HepG2 (cell line): Measurements from ENCODE around the gene GRM2. TPM values are rescaled to one million over a fixed set of nuclear protein-coding genes. Genes with fewer than 3 reads are reported as not detected.

Experiments
- FOXO1 ChIP-seq: sonication (generic); formaldehyde crosslinking; IDR thresholded peaks from 2 replicates; pipeline ENCODE4 v1.4.0; 2020; ENCODE audit warnings: missing genetic modification reagents
- FOXP1 ChIP-seq, 2 experiments: fragments of 450-650 bp in 1 of 2; IDR thresholded peaks; 2 replicates each; pipeline ENCODE4 v1.6.1; 2017 to 2018; ENCODE audit warnings: antibody characterized with exemption in 1 of 2
- MXD4 ChIP-seq: IDR thresholded peaks from 2 replicates; pipeline ENCODE4 v1.6.1; 2016; ENCODE audit warnings: mild to moderate bottlenecking, missing biosample characterization, missing genetic modification reagents
- RARA ChIP-seq: IDR thresholded peaks from 2 replicates; pipeline ENCODE4 v1.6.1; 2016; ENCODE audit warnings: missing genetic modification reagents, missing compliant biosample characterization
- REPIN1 ChIP-seq: sonication (generic); formaldehyde crosslinking; IDR thresholded peaks from 2 replicates; pipeline ENCODE4 v1.8.0; 2022; ENCODE audit warnings: missing genetic modification reagents, low read depth, mild to moderate bottlenecking, borderline replicate concordance
- SSRP1 ChIP-seq: IDR thresholded peaks from 2 replicates; pipeline ENCODE4 v1.6.1; 2016; ENCODE audit warnings: control low read depth
- TBX3 ChIP-seq: fragments of 450-650 bp; IDR thresholded peaks from 2 replicates; pipeline ENCODE4 v1.6.1; 2017; ENCODE audit warnings: antibody characterized with exemption, mild to moderate bottlenecking, inconsistent platforms, borderline replicate concordance
- TCF12 ChIP-seq, 2 experiments: fragments of 450-650 bp in 1 of 2; sonication (generic) in 1 of 2; formaldehyde crosslinking in 1 of 2; IDR thresholded peaks; 2 replicates each; pipeline versions ENCODE4 v1.6.1 to v1.8.0; 2017 to 2022; ENCODE audit warnings: antibody characterized with exemption in 1 of 2, mild to moderate bottlenecking in 1 of 2, missing genetic modification reagents in 1 of 2, moderate library complexity in 1 of 2
- TOE1 ChIP-seq: sonication (generic); formaldehyde crosslinking; IDR thresholded peaks from 2 replicates; pipeline ENCODE4 v1.4.0; 2020; ENCODE audit warnings: mild to moderate bottlenecking, missing genetic modification reagents
- ZFX ChIP-seq: sonication (generic); formaldehyde crosslinking; IDR thresholded peaks from 2 replicates; pipeline ENCODE4 v1.4.0; 2020; ENCODE audit warnings: mild to moderate bottlenecking, low read depth, missing genetic modification reagents, moderate library complexity
- ZNF143 ChIP-seq: sonication (generic); formaldehyde crosslinking; IDR thresholded peaks from 2 replicates; pipeline ENCODE4 v1.4.0; 2020; ENCODE audit warnings: missing genetic modification reagents
- ZNF205 ChIP-seq: IDR thresholded peaks from 2 replicates; pipeline ENCODE4 v1.6.1; 2018; ENCODE audit warnings: missing biosample characterization, missing genetic modification reagents
- ZNF720 ChIP-seq: sonication (generic); formaldehyde crosslinking; IDR thresholded peaks from 2 replicates; pipeline ENCODE4 v1.4.0; 2020; ENCODE audit warnings: missing genetic modification reagents
- ZNF75D ChIP-seq: sonication (generic); formaldehyde crosslinking; IDR thresholded peaks from 2 replicates; pipeline ENCODE4 v1.8.1; 2023; ENCODE audit warnings: missing genetic modification reagents, mild to moderate bottlenecking, borderline replicate concordance
- polyA plus RNA-seq, 8 experiments: library from polyadenylated mRNA; depleted of rRNA in 3 of 8; stranded (reverse) in 7 of 8; unstranded in 1 of 8; fragments of >200 nt; fragmentation: Illumina TruSeq in 4 of 8; extraction: Trizol in 4 of 8; gene quantifications; 2 replicates each; pipeline versions ENCODE4 v1.2.1 to v1.2.3, GENCODE V29; 2011 to 2016; ENCODE audit warnings: low read depth in 4 of 8, missing spikeins in 1 of 8, mixed read lengths in 1 of 8; ENCODE audit not compliant: insufficient read depth in 1 of 8
- total RNA-seq, 5 experiments: library from RNA; depleted of rRNA; stranded (reverse); fragments of >200 nt; fragmentation: Illumina TruSeq; extraction: Trizol; gene quantifications; 2 replicates each; pipeline ENCODE4 v1.2.3, GENCODE V29; 2016; ENCODE audit warnings: low read depth in 1 of 5
- TF ChIP-seq, protein P1 (sequence below), 2 experiments: sonication (generic) in 1 of 2; formaldehyde crosslinking in 1 of 2; IDR thresholded peaks; 2 replicates each; pipeline versions ENCODE4 v1.4.0 to v1.6.1; 2016 to 2020; ENCODE audit warnings: borderline replicate concordance in 1 of 2, low read depth in 1 of 2, mild to moderate bottlenecking in 1 of 2, missing genetic modification reagents in 1 of 2
- TF ChIP-seq, protein P2 (sequence below): IDR thresholded peaks from 2 replicates; pipeline ENCODE4 v1.6.1; 2016
- TF ChIP-seq, protein P3 (sequence below): sonication (generic); formaldehyde crosslinking; conservative IDR thresholded peaks from 2 replicates; pipeline ENCODE4 v1.8.0; 2022; ENCODE audit warnings: mild to moderate bottlenecking, moderate library complexity, missing genetic modification reagents
- TF ChIP-seq, protein P4 (sequence below), 2 experiments: fragments of 450-650 bp in 1 of 2; sonication (generic) in 1 of 2; formaldehyde crosslinking; IDR thresholded peaks; 2 replicates each; pipeline versions ENCODE4 v1.5.0 to v1.8.0; 2020 to 2022; ENCODE audit warnings: mild to moderate bottlenecking in 1 of 2, missing genetic modification reagents in 1 of 2

The GRM2 gene
- total and polyA plus RNA-seq, 2 of the 13 experiments (the other 11 are each of a cell fraction or from before 2014, with no cell fraction given): 0.04 to 0.07 TPM

DNA sequence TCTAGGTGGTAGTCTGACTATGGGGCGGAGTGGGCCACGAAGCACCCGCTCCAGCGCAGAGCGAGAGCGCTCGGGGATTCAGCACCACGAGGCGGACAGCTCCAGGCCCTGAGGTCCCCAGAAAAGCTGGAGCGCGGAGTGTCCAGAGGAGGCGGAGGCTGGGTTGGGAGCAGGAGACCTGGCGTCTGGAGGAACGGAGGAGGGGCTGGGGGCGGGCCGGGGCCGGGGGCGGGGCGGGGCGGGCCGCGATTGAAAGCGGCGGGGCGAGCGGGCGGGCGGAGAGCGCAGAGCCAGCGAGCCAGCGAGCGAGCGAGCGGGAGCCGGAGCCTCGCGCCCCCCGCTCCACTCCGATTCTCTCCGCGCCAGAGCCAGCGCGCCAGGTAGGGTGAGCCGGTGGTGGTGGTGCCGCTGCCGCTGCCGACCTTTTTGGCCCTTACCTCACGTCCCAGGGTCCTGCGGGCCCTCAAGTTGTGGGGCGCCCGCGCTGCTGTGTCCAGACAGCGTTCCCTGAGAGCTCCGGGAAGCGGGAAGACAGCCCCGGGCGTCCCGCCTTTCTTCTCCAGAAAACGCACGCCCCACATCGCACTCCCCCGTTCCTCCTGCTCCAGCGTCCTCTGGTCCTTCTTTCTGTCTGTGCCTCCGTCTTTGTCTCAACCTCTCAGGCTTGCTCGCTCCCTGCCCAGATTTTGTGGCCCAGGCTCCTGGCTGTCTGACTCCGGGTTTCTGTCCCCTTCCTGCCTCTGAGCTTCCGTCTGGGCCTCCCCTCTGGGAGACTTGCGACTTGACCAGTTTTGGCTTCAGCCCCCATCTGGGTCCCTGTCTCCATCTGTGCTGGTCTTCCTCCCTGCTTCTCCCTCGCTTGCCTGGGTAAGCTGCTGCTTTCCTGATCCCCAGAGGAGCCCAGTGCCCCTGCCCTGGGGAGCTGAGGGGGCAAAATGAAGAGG is at the start of gene GRM2 (continued):
- TF ChIP-seq, protein P1, sequence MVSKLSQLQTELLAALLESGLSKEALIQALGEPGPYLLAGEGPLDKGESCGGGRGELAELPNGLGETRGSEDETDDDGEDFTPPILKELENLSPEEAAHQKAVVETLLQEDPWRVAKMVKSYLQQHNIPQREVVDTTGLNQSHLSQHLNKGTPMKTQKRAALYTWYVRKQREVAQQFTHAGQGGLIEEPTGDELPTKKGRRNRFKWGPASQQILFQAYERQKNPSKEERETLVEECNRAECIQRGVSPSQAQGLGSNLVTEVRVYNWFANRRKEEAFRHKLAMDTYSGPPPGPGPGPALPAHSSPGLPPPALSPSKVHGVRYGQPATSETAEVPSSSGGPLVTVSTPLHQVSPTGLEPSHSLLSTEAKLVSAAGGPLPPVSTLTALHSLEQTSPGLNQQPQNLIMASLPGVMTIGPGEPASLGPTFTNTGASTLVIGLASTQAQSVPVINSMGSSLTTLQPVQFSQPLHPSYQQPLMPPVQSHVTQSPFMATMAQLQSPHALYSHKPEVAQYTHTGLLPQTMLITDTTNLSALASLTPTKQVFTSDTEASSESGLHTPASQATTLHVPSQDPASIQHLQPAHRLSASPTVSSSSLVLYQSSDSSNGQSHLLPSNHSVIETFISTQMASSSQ (IDR thresholded peaks at IDR 0.05; ENCODE audit: low read depth): no peak
- TF ChIP-seq, protein P1 (CRISPR knock-in tag; IDR thresholded peaks at IDR 0.05; ENCODE audit: borderline replicate concordance): no peak
- TF ChIP-seq TBX3 (no peak), ZNF205 (CRISPR knock-in tag) (peak; percentile 82; the same call in 1 of the 2 replicates), ZNF143 (CRISPR knock-in tag) (no peak), ZFX (CRISPR knock-in tag) (peak; percentile 28; the same call in 1 of the 2 replicates), TCF12 (IDR thresholded peaks at IDR 0.05) (no peak), TCF12 (CRISPR knock-in tag; IDR thresholded peaks at IDR 0.05) (no peak), FOXO1 (CRISPR knock-in tag) (no peak; the same call in 1 of the 2 replicates), TOE1 (peak; percentile 77; the same call in 1 of the 2 replicates), SSRP1 (CRISPR knock-in tag) (no peak), RARA (CRISPR knock-in tag) (peak; percentile 76), ZNF720 (CRISPR knock-in tag) (0 out of 2 replicates have a peak, but pooled peaks have one; percentile 63), ZNF75D (CRISPR knock-in tag) (no peak), REPIN1 (CRISPR knock-in tag) (peak; percentile 52; the same call in 1 of the 2 replicates), FOXP1 (IDR thresholded peaks at IDR 0.05) (no peak), FOXP1 (CRISPR knock-in tag; IDR thresholded peaks at IDR 0.05) (no peak), MXD4 (CRISPR knock-in tag) (peak; percentile 71; the same call in 1 of the 2 replicates)
- TF ChIP-seq, protein P2, sequence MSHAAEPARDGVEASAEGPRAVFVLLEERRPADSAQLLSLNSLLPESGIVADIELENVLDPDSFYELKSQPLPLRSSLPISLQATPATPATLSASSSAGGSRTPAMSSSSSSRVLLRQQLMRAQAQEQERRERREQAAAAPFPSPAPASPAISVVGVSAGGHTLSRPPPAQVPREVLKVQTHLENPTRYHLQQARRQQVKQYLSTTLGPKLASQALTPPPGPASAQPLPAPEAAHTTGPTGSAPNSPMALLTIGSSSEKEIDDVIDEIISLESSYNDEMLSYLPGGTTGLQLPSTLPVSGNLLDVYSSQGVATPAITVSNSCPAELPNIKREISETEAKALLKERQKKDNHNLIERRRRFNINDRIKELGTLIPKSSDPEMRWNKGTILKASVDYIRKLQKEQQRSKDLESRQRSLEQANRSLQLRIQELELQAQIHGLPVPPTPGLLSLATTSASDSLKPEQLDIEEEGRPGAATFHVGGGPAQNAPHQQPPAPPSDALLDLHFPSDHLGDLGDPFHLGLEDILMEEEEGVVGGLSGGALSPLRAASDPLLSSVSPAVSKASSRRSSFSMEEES: peak; percentile 82
- TF ChIP-seq, protein P3, sequence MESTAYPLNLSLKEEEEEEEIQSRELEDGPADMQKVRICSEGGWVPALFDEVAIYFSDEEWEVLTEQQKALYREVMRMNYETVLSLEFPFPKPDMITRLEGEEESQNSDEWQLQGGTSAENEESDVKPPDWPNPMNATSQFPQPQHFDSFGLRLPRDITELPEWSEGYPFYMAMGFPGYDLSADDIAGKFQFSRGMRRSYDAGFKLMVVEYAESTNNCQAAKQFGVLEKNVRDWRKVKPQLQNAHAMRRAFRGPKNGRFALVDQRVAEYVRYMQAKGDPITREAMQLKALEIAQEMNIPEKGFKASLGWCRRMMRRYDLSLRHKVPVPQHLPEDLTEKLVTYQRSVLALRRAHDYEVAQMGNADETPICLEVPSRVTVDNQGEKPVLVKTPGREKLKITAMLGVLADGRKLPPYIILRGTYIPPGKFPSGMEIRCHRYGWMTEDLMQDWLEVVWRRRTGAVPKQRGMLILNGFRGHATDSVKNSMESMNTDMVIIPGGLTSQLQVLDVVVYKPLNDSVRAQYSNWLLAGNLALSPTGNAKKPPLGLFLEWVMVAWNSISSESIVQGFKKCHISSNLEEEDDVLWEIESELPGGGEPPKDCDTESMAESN: 0 out of 2 replicates have a peak, but pooled peaks have one; percentile 43
- TF ChIP-seq, protein P4, sequence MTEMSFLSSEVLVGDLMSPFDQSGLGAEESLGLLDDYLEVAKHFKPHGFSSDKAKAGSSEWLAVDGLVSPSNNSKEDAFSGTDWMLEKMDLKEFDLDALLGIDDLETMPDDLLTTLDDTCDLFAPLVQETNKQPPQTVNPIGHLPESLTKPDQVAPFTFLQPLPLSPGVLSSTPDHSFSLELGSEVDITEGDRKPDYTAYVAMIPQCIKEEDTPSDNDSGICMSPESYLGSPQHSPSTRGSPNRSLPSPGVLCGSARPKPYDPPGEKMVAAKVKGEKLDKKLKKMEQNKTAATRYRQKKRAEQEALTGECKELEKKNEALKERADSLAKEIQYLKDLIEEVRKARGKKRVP (CRISPR knock-in tag; IDR thresholded peaks at IDR 0.05): 0 out of 4 replicates have a peak, but pooled peaks of 1 of the 2 experiments have one; percentile 28
